ENCODE measurements around the gene NTSR1.

NTSR1 gene

DNA sequence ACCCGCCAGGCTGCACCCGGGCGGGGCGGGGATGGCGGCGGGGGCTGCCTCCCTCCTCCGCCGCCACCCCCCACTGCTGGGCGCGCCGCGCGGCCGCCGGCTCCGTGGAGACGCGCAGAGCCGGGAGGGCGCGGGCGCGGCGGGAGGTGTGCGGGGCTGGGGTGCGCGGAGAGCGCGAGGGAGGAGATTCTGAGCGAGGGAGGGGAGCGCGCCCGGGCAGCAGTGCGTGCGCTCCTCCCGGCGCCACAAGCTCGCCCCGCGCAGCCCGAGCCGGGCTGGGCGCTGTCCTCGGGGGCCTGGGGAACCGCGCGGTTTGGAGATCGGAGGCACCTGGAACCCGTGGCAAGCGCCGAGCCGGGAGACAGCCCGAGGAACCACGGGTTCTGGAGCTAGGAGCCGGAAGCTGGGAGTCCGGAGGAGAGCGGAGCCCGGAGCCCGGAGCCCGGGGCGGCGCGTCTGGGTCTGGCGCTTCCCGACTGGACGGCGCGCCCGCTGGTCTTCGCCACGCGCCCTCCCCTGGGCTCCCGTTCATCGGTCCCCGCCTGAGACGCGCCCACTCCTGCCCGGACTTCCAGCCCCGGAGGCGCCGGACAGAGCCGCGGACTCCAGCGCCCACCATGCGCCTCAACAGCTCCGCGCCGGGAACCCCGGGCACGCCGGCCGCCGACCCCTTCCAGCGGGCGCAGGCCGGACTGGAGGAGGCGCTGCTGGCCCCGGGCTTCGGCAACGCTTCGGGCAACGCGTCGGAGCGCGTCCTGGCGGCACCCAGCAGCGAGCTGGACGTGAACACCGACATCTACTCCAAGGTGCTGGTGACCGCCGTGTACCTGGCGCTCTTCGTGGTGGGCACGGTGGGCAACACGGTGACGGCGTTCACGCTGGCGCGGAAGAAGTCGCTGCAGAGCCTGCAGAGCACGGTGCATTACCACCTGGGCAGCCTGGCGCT lies at the start of gene NTSR1:
TSS of gene NTSR1 (plus strand) at position 246 of the 946 bp plus-strand sequence. CDS start at position 618, 372 bp downstream.
- DNase-seq, result no peak

DNA sequence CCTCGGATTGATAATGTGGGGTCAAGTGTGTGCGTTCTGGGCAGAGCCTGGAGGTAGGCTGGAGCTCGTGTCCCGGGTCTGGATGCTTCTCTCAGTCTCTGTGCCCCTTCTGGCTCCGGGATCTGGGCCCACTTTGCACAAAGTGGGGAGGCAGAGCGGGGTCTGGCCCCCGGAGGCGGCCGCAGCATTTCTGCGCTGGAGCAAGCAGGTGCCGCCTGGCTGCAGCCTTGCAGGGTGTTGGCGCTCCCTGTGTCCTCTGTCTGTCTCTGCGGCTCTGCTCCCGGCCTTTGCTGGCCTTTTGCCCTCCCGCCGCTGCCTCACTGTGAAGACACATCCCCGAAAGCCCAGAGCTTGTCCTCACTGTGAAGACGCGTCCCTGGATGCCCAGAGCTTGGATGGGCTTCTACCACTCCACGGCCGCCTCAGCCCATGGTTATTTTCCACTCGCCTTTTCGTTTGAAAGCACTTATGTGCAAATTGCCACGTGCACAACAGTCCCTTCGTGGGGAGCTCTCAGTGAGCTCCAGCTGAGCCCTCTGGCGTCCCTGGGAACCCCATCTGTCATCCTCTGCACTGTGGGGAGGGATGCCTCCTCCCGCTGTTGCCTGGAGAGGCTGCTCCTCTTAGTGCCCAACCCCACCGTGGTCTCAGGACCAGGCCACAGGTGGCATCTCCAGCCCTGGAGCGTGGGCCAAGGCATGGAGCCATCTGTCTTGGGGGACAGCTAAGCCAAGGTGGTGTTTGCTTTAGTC lies 49.0 kb upstream of the NTSR1 start:
- DNase-seq, result no peak

DNA sequence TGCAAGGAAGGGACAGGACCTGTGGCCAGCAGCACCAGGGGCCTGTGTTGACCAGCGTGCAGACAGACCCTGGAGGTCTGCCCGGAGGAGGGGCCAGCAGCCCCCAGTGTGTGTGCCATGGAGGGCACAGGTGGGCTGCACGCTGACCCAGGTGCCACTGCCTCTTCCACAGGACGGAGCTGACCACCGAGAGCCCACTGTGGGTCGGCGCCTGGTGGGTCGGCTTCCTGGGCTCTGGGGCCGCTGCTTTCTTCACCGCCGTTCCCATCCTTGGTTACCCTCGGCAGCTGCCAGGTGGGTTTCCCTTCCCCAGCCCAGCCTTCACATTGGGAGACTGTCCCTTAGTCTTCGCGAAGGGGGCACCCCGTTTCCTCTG lies 48.4 kb upstream of the NTSR1 start:
- no peak for DNase-seq

- DNase-seq, result no peak
Observed at GRCh38 chr20:62660768-62661167, 47.9 kb upstream of the NTSR1 start.

- no peak for DNase-seq
Observed at GRCh38 chr20:62661647-62662046, 47.0 kb upstream of the NTSR1 start.

DNA sequence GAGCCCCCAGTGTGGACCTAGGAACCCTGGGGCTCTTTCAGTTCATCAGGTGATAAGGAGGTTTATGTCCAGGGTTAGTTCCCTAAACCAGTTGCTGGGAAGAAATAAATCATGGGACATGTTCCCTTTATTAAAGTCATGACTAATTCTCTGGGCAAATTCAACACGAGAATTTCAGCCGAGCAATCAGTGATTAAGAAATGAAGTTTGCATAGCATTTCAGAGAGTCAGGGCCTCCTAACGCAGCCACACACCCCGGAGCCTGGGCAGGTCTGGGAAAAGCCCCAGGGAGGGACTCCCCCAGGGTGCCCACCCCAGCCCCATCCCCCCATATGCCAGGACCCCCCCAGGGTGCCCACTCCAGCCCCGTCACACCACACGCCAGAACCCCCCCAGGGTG lies 46.2 kb upstream of the NTSR1 start:
- DNase-seq, result no peak

GRCh38 chr20:62663145-62664018 lies 45.3 kb upstream of the NTSR1 start:
- no peak for DNase-seq

GRCh38 chr20:62664019-62664971 lies 44.3 kb upstream of the NTSR1 start:
- DNase-seq, result no peak

DNA sequence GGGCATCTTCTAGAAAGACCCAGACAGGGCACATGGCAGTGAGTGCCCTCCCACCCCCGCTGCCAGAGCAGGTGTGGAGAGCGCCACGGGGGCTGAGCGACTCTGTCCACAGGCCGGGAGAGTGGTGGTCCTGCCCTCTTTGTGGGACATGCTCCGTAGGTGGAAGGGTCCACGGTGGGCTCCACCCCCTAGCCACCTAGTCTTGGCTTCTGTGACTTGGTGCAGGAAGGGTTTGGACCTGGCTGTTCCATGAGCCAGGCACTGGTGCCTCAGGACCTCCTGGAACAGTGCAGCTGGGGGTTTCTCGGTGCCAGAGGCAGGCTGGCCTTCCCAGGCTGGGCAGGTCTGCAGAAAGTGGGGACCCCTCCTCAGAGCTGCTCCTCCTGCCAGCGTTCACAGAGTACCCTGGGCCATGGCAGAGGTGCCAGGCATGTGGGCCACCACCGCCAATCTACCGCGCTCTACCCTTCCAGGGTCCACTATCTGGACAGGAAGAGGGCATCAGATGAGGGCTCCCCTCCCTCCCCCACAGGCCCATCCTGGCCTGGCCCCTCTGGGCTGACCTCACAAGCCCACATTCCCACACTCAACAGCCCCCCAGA lies 43.4 kb upstream of the NTSR1 start:
- no peak for DNase-seq

- no peak for DNase-seq
Observed at GRCh38 chr20:62665826-62666735, 42.6 kb upstream of the NTSR1 start.

- no peak for DNase-seq
Observed at GRCh38 chr20:62666736-62667529, 41.7 kb upstream of the NTSR1 start.

DNA sequence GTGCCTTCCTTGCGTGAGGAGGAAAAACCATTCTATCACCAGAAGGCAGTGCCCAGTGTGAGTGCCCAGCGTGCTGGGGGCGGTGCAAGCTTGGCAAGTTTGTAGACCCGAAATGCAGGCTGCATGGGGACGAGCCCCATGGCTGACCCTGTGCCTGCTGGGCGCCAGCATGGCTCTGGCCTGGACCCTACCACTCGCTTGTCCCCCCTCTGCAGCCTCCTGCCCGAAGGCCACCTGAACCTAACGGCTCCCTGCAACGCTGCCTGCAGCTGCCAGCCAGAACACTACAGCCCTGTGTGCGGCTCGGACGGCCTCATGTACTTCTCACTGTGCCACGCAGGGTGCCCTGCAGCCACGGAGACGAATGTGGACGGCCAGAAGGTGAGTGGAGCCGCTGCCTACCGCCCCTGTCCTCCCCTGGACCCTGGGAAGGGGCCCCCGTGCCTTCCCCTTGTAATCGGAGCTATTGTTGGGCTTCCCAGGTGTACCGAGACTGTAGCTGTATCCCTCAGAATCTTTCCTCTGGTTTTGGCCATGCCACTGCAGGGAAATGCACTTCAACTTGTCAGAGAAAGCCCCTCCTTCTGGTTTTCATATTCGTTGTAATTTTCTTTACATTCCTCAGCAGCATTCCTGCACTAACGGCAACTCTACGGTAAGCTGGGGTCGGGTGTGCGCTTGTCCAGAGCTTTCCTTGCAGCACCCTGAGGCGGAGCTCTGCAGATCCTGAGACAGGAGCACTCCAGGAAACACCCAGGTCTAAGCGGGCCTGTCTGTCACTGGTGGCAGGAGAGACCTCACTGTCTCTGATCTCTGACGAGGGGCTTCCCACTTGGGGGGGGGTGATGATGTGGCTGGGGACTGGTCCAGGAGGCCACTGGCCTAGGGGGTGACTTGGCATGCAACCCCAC lies 40.9 kb upstream of the NTSR1 start:
- no peak for DNase-seq

- DNase-seq, result peak; percentile 64
Observed at GRCh38 chr20:62668441-62669027, 40.1 kb upstream of the NTSR1 start.

DNA sequence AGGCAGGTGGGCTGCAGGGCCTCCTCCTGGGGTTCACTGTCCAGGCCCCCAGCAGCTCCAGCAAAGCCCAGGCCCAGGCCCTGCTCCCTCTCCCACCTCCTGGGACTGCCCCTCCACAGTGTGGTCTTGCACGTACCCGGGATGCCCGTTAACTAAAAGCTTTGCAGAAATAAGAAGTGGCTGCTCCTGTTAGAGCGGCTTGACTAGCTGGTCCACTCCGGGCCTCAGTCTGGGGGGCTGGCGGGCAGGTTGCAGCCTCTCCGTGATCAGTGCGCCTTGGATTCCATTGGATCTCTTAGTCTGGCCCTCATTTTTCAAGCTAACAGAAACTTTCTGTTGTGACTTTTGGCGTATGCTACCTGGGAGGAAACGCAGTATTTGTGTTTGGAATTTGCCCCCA lies 39.4 kb upstream of the NTSR1 start:
- no peak for DNase-seq

GRCh38 chr20:62670156-62670555 lies 38.5 kb upstream of the NTSR1 start:
- no peak for DNase-seq

- no peak for DNase-seq
Observed at GRCh38 chr20:62670998-62671397, 37.6 kb upstream of the NTSR1 start.

DNA sequence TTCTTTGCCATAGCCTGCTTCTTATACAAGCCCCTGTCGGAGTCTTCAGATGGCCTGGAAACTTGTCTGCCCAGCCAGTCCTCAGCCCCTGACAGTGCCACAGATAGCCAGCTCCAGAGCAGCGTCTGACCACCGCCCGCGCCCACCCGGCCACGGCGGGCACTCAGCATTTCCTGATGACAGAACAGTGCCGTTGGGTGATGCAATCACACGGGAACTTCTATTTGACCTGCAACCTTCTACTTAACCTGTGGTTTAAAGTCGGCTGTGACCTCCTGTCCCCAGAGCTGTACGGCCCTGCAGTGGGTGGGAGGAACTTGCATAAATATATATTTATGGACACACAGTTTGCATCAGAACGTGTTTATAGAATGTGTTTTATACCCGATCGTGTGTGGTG lies 36.9 kb upstream of the NTSR1 start:
- no peak for DNase-seq

- DNase-seq, result no peak
Observed at GRCh38 chr20:62674370-62674769, 34.3 kb upstream of the NTSR1 start.
